Ascending aorta (tissue), 2 donors: Measurements from ENCODE around the gene MICU1. TPM values are rescaled to one million over a fixed set of nuclear protein-coding genes. Genes with fewer than 3 reads are reported as not detected.
A peak's percentile ranks its signal among the peaks of the same experiment; 100 is the strongest.

Experiments
- DNase-seq, 2 donors: peaks; one replicate each; pipeline ENCODE4 v3.0.0-alpha.2; 2019; ENCODE audit warnings: low spot score in 2 of 2
- H3K27ac ChIP-seq, 2 donors: fragments of 200-600 bp; sonication (generic); one replicate each; pipeline ENCODE4 v1.5.1; 2016 to 2017; ENCODE audit warnings: mild to moderate bottlenecking in 1 of 2
- H3K27me3 ChIP-seq: fragments of 200-600 bp; sonication (generic); one replicate; pipeline ENCODE4 v1.5.1; 2017
- H3K36me3 ChIP-seq, 2 donors: fragments of 200-600 bp; sonication (generic); one replicate each; pipeline ENCODE4 v1.5.1; 2016
- H3K4me1 ChIP-seq, 2 donors: fragments of 200-600 bp; sonication (generic); one replicate each; pipeline ENCODE4 v1.5.1; 2016 to 2017; ENCODE audit warnings: mild to moderate bottlenecking in 1 of 2
- H3K4me3 ChIP-seq, 2 donors: fragments of 200-600 bp; sonication (generic); one replicate each; pipeline ENCODE4 v1.5.1; 2016 to 2017; ENCODE audit warnings: mild to moderate bottlenecking in 1 of 2
- H3K9me3 ChIP-seq, 2 donors: fragments of 200-600 bp; sonication (generic); one replicate each; pipeline ENCODE4 v1.5.1; 2016
- CTCF ChIP-seq, 3 experiments: fragments of 200-600 bp in 2 of 3; fragments of 450-650 bp in 1 of 3; sonication (generic) in 2 of 3; IDR thresholded peaks; one replicate each; pipeline ENCODE4 v1.5.1; 2016 to 2019; ENCODE audit warnings: antibody characterized with exemption in 3 of 3, mild to moderate bottlenecking in 1 of 3, moderate library complexity in 1 of 3
- intact Hi-C: fragments of 100-400 bp; cut with DNase I; formaldehyde crosslinking; loops from one replicate; pipeline ENCODE4 v1.15.1; 2023
- total RNA-seq: library from RNA; depleted of rRNA; stranded (reverse); fragments of >200 nt; gene quantifications from one replicate; pipeline ENCODE4 v1.1.0, GENCODE V29; 2016

Gene MICU1
- total RNA-seq, 1 donor from 2014 or later, result 18.9 TPM

GRCh38 chr10:72625276-72625607 lies 637 bp downstream of the MICU1 start:
- Histone ChIP-seq H3K4me1 (peaks cover 3 to 8% of the 10 kb centered on the region in 2 donors), H3K4me3 (peak overlapping the region; percentile 79 to 95), H3K36me3 (no peaks in the 10 kb centered on the region), H3K27ac (peak overlapping the region; percentile 82 to 91), H3K9me3 (no peaks in the 10 kb centered on the region), H3K27me3 (no peaks in the 10 kb centered on the region)
- intact Hi-C loops, result loop anchor here (1.0 to 5.0 kb wide), 2 partner anchors 207 to 261 kb away; no protein-coding TSS in a partner anchor
- no peak for TF ChIP-seq CTCF (IDR thresholded peaks at IDR 0.05)
- DNase-seq, result no peak

GRCh38 chr10:72622271-72622670 lies 3.6 kb downstream of the MICU1 start:
- intact Hi-C loops, result no loop called here
- Histone ChIP-seq H3K4me1 (peaks cover 3 to 8% of the 10 kb centered on the region in 2 donors), H3K27ac (no peak overlapping the region), H3K27me3 (no peaks in the 10 kb centered on the region), H3K36me3 (no peaks in the 10 kb centered on the region), H3K4me3 (no peak overlapping the region), H3K9me3 (no peaks in the 10 kb centered on the region)
- no peak for TF ChIP-seq CTCF (IDR thresholded peaks at IDR 0.05)
- DNase-seq, result no peak

GRCh38 chr10:72616716-72617115 lies 9.2 kb downstream of the MICU1 start:
- no peak for DNase-seq

GRCh38 chr10:72615970-72616369 lies 9.9 kb downstream of the MICU1 start:
- intact Hi-C loops, result no loop called here
- TF ChIP-seq CTCF (IDR thresholded peaks at IDR 0.05), result no peak
- Histone ChIP-seq H3K27me3 (no peaks in the 10 kb centered on the region), H3K27ac (no peak overlapping the region), H3K4me3 (no peak overlapping the region), H3K4me1 (no peaks in the 10 kb centered on the region), H3K36me3 (no peaks in the 10 kb centered on the region), H3K9me3 (no peaks in the 10 kb centered on the region)
- DNase-seq, result no peak

More at GRCh38 chr10:72616716-72617115, 9.2 kb downstream of the MICU1 start:
- H3K9me3 ChIP-seq, result no peaks in the 10 kb centered on the region
- intact Hi-C loops, result no loop called here
- no peak for TF ChIP-seq CTCF (IDR thresholded peaks at IDR 0.05)
- H3K36me3 ChIP-seq, result no peaks in the 10 kb centered on the region
- H3K27me3 ChIP-seq, result no peaks in the 10 kb centered on the region
- no peaks in the 10 kb centered on the region for H3K4me1 ChIP-seq
- no peak overlapping the region for H3K27ac ChIP-seq
- no peak overlapping the region for H3K4me3 ChIP-seq

- H3K27ac ChIP-seq, result no peak overlapping the region
- no peaks in the 10 kb centered on the region for H3K9me3 ChIP-seq
- TF ChIP-seq CTCF (IDR thresholded peaks at IDR 0.05), result no peak
- H3K4me3 ChIP-seq, result peak overlapping the region in 1 of 2 donors; percentile 21
- H3K27me3 ChIP-seq, result no peaks in the 10 kb centered on the region
- no peaks in the 10 kb centered on the region for H3K36me3 ChIP-seq
- H3K4me1 ChIP-seq, result no peaks in the 10 kb centered on the region
- no peak for DNase-seq
- intact Hi-C loops, result no loop called here
Measured at GRCh38 chr10:72612203-72612826, 13.6 kb downstream of the MICU1 start.

- H3K36me3 ChIP-seq, result no peaks in the 10 kb centered on the region
- H3K27ac ChIP-seq, result no peak overlapping the region
- H3K4me3 ChIP-seq, result peak overlapping the region in 1 of 2 donors; percentile 21
- no peak for TF ChIP-seq CTCF (IDR thresholded peaks at IDR 0.05)
- intact Hi-C loops, result no loop called here
- DNase-seq, result no peak
- no peaks in the 10 kb centered on the region for H3K27me3 ChIP-seq
- H3K4me1 ChIP-seq, result no peaks in the 10 kb centered on the region
- H3K9me3 ChIP-seq, result no peaks in the 10 kb centered on the region
Measured at GRCh38 chr10:72611783-72612182, 14.1 kb downstream of the MICU1 start.
